ENCODE data around the gene GLT8D2.
A peak's percentile ranks its signal among the peaks of the same experiment; 100 is the strongest.
"Not testable (repeated sequence)": the region's sequence is repeated elsewhere in the genome, so short reads cannot be mapped to it uniquely, and the experiment has no call there.

The GLT8D2 gene

DNA sequence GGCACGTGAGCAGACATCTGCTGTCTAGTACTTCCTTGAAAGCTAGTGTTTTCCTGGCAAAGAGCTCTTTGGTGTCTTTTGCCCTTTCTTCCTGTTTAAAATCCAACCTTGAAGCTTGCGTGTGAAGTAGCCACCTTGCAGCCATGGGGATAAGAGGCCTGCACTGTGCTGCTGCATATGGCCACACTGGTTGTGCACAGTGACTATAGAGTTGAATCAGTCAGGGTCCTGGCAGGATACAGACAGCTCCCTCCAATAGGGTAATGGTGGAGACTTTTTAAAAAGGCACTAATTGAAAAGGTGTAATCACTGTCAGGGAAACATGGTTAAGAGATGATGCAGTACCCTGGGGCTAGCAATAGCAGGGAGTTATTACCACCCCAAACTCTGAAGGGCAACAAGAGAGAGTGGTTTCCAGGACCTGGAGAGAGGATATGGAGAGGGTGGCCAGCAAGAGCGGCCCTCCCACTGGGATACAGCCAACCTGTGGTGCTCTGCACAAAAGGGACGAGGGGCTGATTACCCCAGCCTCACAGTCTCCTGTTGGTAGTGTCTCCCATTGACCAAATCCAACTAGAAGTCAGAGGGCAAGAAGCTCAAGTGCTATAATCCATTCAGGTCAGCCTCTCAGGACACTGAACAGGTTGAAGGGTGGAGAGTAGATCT is 4.8 kb upstream of the GLT8D2 start:
- DNase-seq (ENCODE audit: insufficient read length, low spot score) (no peak), FAIRE-seq (no peak)

GRCh38 chr12:104050436-104050835 is 449 bp upstream of the GLT8D2 start:
- FAIRE-seq: no peak
- DNase-seq (ENCODE audit: insufficient read length, low spot score): no peak

- DNase-seq (ENCODE audit: insufficient read length, low spot score) (peak; percentile 17), FAIRE-seq (no peak)
Measured at GRCh38 chr12:104049278-104049902, 597 bp downstream of the GLT8D2 start.

GRCh38 chr12:104048811-104049210 is 1.2 kb downstream of the GLT8D2 start:
- FAIRE-seq (no peak), DNase-seq (ENCODE audit: insufficient read length, low spot score) (no peak)

- no peak for DNase-seq (ENCODE audit: insufficient read length, low spot score)
- FAIRE-seq: no peak
Measured at GRCh38 chr12:104048162-104048561, 1.8 kb downstream of the GLT8D2 start.

DNA sequence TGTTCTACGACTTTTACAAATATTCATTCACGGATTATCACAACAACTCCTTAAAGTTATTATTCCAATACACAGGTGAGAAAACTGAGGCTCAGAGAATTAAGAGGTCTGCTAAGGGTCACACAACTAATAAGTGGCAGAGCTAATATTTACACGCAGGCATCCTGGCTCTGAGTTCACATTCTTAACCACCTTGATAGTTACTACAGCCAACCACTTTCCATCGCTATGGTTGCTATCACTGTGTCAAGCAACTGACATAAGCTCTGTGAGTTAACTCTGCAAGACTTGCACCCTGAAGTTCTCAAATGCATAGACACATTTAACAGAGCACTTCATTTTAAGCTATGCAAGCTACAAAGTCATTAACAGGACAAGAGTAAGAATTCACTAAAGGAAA is 3.7 kb downstream of the GLT8D2 start:
- DNase-seq (ENCODE audit: insufficient read length, low spot score) (no peak), FAIRE-seq (no peak)

DNA sequence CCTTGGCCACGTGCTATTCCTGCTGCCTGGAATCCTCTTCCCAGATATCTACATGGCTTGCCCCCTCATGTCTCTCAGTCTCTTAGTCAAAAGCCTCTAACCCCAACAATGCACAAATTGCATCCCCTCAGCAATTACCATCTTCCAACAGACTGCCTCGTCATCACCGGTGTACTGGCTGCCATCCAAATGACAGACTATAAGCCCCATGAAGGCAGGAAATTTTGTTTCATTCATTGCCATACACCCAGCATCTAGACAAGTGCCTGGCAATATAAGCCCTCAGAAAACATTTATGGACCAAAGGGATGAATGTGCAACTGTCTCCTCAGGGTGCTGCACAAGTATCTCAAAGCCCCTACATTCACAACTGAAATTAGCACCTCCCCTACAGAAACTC is 5.8 kb downstream of the GLT8D2 start:
- DNase-seq (ENCODE audit: insufficient read length, low spot score): no peak
- FAIRE-seq: no peak

DNA sequence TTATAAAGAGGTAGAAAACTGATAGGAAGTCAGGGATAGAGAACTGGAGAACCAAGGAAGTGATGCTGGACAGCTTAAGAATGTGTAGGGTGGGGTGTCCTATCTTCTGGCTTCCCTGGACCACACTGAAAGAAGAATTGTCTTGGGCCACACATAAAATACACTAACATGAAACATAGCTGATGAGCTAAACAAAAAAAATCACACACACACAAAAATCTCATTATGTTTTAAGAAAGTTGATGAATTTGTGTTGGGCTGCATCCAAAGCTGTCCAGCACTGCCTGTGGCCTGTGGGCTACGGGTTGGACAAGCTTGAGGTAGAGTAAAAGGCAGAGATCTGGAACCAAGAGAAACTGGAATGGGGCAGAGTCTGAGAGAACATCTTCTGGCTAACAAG is 7.4 kb downstream of the GLT8D2 start:
- DNase-seq (ENCODE audit: insufficient read length, low spot score): no peak
- no peak for FAIRE-seq

- not testable (repeated sequence) for FAIRE-seq; DNase-seq (ENCODE audit: insufficient read length, low spot score)
Measured at GRCh38 chr12:104039769-104040168, 10.2 kb downstream of the GLT8D2 start.

DNA sequence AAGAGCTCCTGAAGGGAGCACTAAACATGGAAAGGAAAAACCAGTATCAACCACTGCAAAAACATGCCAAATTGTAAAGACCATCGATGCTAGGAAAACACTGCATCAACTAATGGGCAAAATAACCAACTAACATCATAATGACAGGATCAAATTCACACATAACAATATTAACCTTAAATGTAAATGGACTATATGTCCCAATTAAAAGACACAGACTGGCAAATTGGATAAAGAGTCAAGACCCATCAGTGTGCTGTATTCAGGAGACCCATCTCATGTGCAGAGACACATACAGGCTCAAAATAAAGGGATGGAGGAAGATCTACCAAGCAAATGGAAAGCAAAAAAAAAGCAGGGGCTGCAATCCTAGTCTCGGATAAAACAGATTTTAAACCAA is 13.8 kb downstream of the GLT8D2 start:
- not testable (repeated sequence) for DNase-seq (ENCODE audit: insufficient read length, low spot score); FAIRE-seq

GRCh38 chr12:104030596-104030995 is 19.4 kb downstream of the GLT8D2 start:
- not testable (repeated sequence) for FAIRE-seq; DNase-seq (ENCODE audit: insufficient read length, low spot score)

DNA sequence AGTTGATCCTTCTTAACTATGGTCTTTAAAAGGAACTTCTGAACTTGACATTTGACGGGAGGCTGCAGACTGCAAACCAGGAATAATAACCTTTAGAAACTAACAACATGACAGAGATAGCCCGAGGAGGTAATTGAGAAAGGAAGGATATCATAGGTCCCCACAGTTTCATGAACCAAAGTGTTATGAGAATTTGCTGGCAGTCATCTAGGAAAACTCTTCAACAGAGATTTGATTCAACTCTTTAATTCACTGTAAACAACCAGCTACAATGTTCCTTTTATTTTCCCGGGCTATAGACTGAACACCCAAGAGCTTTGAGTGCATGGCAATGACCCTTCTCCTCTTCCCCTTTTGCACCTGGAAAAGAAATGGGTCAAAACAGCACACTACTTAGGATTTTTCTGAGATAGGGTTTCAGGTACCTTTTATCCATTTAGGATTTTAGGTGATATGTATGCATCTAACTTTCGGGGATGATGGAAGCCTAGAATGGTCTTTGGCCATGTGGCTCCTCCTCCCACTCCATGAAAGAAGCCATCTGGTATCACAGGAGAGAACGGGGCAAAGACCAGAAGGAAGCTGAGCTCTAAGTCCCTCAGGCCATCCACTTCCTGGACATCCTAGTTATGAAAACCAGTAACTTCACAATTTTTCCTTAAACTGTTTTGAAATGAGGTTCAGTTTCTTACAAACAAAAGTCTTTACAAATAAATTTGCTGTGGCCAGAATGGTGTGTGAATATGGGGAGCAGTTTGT is 23.0 kb downstream of the GLT8D2 start:
- no peak for FAIRE-seq

DNA sequence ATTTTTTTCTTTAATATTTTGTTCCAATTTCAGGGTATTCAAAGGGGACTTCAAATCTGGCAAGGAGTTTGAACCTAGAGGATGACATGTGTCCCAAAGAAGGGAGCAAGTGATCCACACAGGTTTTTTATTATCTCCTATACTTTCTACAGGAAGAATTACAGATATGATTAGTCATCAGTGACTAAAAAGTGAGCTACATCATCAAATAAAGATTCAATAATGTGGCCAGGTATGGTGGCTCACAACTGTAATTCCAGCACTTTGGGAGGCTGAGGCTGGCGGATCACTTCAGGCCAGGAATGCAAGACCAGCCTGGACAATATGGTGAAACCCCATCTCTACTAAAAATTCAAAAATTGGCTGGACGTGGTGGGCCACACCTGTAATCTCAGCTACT is 24.2 kb downstream of the GLT8D2 start:
- FAIRE-seq: no peak
- DNase-seq (ENCODE audit: insufficient read length, low spot score): no peak

More for the DNA sequence above, 23.0 kb downstream of the GLT8D2 start:
- DNase-seq (ENCODE audit: insufficient read length, low spot score): no peak

- no peak for FAIRE-seq
- DNase-seq (ENCODE audit: insufficient read length, low spot score): no peak
Measured at GRCh38 chr12:104024348-104024747, 25.6 kb downstream of the GLT8D2 start.

GRCh38 chr12:104023710-104024109 is 26.3 kb downstream of the GLT8D2 start:
- DNase-seq (ENCODE audit: insufficient read length, low spot score) (no peak), FAIRE-seq (no peak)

DNA sequence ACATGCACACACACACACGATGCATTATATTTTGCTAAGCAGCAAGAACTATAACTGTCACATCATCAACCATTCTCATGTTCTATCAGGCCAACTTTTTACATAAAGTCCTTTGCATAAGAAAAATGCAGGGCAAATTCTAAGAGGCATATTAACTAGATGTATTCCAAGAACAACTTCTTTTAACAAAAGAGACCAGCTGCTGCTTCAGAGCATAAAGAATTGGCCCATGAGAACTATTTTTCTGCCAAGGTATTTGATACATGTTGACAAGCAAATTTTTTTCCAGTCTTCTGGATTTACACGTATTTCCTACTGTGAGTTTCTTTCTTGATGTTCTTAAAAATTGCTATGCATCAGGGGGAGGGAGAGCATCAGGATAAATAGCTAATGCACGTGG is 27.2 kb downstream of the GLT8D2 start:
- FAIRE-seq (no peak), DNase-seq (ENCODE audit: insufficient read length, low spot score) (no peak)

- DNase-seq (ENCODE audit: insufficient read length, low spot score); FAIRE-seq: not testable (repeated sequence)
Measured at GRCh38 chr12:104021862-104022261, 28.1 kb downstream of the GLT8D2 start.

- no peak for FAIRE-seq
- no peak for DNase-seq (ENCODE audit: insufficient read length, low spot score)
Measured at GRCh38 chr12:104012331-104012730, 37.7 kb downstream of the GLT8D2 start.

DNA sequence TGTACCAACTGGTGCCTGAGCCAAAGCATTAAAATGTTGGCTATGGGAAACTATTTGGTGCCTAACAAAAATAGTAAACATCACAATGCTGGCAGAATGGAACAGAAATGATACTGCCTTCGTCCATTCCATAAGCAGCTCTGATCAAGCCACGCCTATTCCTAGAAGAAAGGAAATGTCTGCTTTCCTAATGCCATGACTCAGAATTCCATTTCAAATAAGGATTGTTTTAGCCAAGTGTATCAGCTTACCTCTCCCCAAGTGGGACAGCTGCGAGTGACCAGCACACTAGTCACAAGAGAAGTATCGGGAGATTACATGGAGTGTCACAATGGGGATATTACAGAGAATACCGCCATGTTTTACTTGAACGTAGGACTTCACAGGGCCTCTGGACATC is 38.7 kb downstream of the GLT8D2 start:
- DNase-seq (ENCODE audit: insufficient read length, low spot score): peak; percentile 65
- FAIRE-seq: no peak

- DNase-seq (ENCODE audit: insufficient read length, low spot score) (no peak), FAIRE-seq (no peak)
Measured at GRCh38 chr12:104010606-104011169, 39.3 kb downstream of the GLT8D2 start.

DNA sequence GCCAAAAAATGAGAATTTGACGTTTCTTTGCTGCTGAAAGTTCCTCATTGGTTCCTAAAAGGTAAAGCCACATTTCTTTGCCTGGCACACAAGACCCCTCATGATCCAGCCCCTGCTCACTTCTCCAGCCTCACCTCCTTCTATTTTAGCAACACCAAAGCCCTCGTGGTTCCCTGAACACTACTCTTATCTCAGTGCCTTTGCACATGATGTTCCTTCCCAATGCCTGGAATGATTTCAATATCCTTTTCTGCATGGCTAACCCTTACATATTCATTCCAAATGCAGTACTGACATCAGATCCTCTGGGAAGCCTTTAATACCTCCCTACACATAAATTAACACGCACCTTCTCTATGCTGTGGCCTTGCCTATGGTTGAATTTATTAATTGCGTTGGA is 39.9 kb downstream of the GLT8D2 start:
- FAIRE-seq (no peak), DNase-seq (ENCODE audit: insufficient read length, low spot score) (no peak)
